ENCODE data around the gene VMP1. TPM values are rescaled to one million over a fixed set of nuclear protein-coding genes. Genes with fewer than 3 reads are reported as not detected.
"Not testable (repeated sequence)": the region's sequence is repeated elsewhere in the genome, so short reads cannot be mapped to it uniquely, and the experiment has no call there.

VMP1 gene
- total RNA-seq, 2 experiments from 2014 or later = 517 to 553 TPM

DNA sequence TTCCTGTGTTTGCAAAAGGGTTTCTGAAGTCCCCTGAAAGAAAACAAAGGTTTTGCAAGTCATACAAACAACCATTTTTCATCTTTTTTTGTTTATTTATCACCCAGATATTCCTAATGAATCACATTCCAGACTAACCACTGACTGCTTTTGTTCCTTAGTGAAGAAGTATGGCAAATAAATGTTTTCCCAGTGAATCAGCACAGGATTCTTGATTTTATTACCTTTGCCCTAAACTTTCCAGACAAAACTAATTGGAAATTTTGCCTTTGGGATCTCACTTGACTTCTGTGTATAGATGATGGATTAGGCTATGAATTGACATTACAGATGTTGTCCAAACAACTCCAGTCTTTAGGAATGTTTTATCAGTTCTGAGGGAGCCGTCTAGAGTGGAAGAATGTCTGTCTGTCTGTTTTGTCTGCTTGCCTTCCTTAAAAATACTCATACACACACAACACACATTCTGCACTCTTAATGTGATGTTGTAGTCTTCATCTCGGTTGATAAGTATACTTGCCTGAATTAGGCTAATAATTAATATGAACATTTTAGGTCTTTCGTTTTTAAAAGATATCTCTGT, 48.9 kb downstream of the VMP1 start:
- intact Hi-C loops (cut with micrococcal nuclease) = no loop called here
- peaks cover 77% of the 10 kb centered on the region for H3K4me1 Mint-ChIP-seq (ENCODE audit: low read depth)
- peak overlapping the region; percentile 97 for H3K27ac Mint-ChIP-seq
- POLR2A ChIA-PET = interaction anchor here (5.6 to 9.4 kb wide), 4 partner anchors 7 to 84 kb away, joined by 91 to 365 read pairs (median 306); no protein-coding TSS in a partner anchor
- no peak for DNase-seq
- peaks cover 7% of the 10 kb centered on the region for H3K9me3 Mint-ChIP-seq
- no peaks in the 10 kb centered on the region for H3K27me3 Mint-ChIP-seq
- H3K36me3 Mint-ChIP-seq = peaks cover 46% of the 10 kb centered on the region
- no peak overlapping the region for H3K4me3 Mint-ChIP-seq
- CTCF ChIA-PET = no interaction called here

DNA sequence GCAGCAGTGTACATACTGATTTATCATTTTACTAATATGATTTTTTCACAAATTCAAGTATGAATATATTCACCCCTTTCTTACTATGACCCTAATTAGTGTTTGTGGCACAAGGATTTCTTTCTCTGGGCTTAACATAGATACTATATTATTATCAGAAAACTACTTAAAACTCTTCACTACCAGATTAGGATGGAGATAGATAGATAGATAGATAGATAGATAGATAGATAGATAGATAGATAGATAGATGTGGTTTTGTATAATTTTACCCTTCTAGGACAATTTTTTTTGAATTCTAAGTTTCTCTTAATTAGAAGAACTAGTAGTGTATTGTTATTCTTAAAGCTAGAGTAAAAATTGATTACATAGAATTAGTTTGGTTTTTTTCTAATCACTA, 49.6 kb downstream of the VMP1 start:
- H3K27me3 Mint-ChIP-seq = no peaks in the 10 kb centered on the region
- intact Hi-C loops (cut with micrococcal nuclease) = no loop called here
- H3K4me1 Mint-ChIP-seq (ENCODE audit: low read depth) = peaks cover 78% of the 10 kb centered on the region
- ChIA-PET CTCF (no interaction called here), POLR2A (interaction anchor here (9.0 kb wide), 2 partner anchors 28 to 72 kb away, joined by 193 to 242 read pairs; no protein-coding TSS in a partner anchor)
- no peak for DNase-seq
- H3K27ac Mint-ChIP-seq = peak overlapping the region; percentile 97
- peaks cover 48% of the 10 kb centered on the region for H3K36me3 Mint-ChIP-seq
- H3K9me3 Mint-ChIP-seq = peaks cover 7% of the 10 kb centered on the region
- H3K4me3 Mint-ChIP-seq = no peak overlapping the region

DNA sequence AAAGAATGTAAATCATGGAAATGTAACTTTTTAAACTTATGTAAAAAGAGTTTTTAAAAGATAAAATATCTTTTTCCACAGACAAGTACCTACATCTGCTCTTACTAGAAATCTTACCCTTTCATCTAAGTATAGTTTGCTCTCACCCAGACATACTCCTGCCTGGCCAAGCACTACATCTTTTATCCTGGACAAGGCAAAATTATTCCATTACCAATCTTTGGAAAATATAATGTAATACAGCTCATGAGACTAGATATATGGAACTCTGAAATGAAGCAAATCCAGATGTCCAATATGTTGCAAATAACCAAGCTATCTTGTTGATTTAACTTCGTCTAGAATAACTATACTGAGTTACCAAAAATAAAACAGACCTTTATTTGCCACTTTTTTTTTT, 50.0 kb downstream of the VMP1 start:
- intact Hi-C loops (cut with micrococcal nuclease) = no loop called here
- CTCF ChIA-PET = interaction anchor here (0.7 kb wide), 1 partner anchor 25 kb away, joined by 3 read pairs; no protein-coding TSS in a partner anchor
- peak overlapping the region; percentile 89 for H3K27ac Mint-ChIP-seq
- peaks cover 47% of the 10 kb centered on the region for H3K36me3 Mint-ChIP-seq
- peaks cover 7% of the 10 kb centered on the region for H3K9me3 Mint-ChIP-seq
- peaks cover 74% of the 10 kb centered on the region for H3K4me1 Mint-ChIP-seq (ENCODE audit: low read depth)
- H3K27me3 Mint-ChIP-seq = no peaks in the 10 kb centered on the region
- DNase-seq = no peak
- H3K4me3 Mint-ChIP-seq = no peak overlapping the region
- POLR2A ChIA-PET = interaction anchor here (0.6 to 9.0 kb wide), 3 partner anchors 28 to 84 kb away, joined by 3 to 242 read pairs (median 193); no protein-coding TSS in a partner anchor

DNA sequence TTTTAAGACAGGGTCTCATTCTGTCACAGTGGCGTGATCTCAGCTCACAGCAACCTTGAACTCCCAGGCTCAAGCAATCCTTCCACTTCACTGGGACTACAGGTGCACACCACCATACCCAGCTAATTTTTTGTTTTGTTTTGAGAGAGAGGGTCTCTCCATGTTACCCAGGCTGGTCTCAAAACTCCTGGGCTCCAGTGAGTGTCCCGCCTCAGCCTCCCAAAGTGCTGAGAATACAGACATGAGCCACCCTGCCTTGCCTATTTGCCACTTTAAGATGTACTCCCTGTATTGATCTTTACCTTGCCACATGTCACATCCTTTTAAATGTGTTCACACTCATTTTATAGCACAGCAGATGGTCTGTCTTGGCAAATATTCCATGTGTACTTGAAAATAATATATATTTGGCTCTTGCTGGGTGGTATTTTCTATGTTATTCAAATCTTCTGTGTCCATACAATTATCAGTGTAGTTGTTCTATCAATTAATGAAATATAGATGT, 50.5 kb downstream of the VMP1 start:
- CTCF ChIA-PET = interaction anchor here (0.7 kb wide), 1 partner anchor 25 kb away, joined by 3 read pairs; no protein-coding TSS in a partner anchor
- Mint-ChIP-seq H3K27ac (peak overlapping the region; percentile 89), H3K36me3 (peaks cover 47% of the 10 kb centered on the region), H3K27me3 (no peaks in the 10 kb centered on the region), H3K4me1 (ENCODE audit: low read depth) (peaks cover 76% of the 10 kb centered on the region), H3K9me3 (peaks cover 7% of the 10 kb centered on the region), H3K4me3 (no peak overlapping the region)
- intact Hi-C loops (cut with micrococcal nuclease) = no loop called here
- POLR2A ChIA-PET = interaction anchor here (0.6 to 9.0 kb wide), 3 partner anchors 28 to 84 kb away, joined by 3 to 242 read pairs (median 193); no protein-coding TSS in a partner anchor
- no peak for DNase-seq

DNA sequence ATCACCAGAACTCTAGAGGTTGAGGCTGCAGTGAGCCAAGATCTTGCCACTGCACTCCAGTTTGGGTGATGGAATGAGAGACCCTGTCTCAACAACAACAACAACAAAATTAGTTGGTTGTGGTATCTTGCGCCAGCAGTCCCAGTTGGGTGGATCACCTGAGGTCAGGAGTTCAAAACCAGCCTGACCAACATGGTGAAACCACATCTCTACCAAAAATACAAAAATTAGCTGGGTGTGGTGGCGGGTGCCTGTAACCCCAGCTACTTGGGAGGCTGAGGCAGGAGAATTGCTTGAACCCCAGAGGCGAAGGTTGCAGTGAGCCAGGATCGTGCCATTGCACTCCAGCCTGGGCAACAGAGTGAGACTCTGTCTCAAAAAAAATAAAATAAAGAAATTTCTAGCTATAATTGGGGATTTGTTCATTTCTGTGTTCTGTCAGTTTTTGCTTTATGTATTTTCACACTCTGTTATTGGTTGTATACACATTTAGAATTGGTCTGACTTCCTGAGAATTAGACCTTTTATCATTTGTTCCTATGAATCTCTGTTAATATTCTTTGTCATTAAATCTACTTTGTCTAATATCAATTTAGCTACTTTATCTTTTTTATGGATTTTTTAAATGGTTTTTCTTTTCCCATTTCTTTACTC, 51.7 kb downstream of the VMP1 start:
- peaks cover 47% of the 10 kb centered on the region for H3K36me3 Mint-ChIP-seq
- peak overlapping the region; percentile 97 for H3K27ac Mint-ChIP-seq
- ChIA-PET CTCF (interaction anchor here (1.0 kb wide), 1 partner anchor 94 kb away, joined by 3 read pairs; no protein-coding TSS in a partner anchor), POLR2A (interaction anchor here (1.0 to 9.0 kb wide), 5 partner anchors 18 to 81 kb away, joined by 3 to 242 read pairs (median 192); partner anchors contain the start of genes PTRH2 and VMP1)
- DNase-seq; intact Hi-C loops (cut with micrococcal nuclease); H3K4me3 Mint-ChIP-seq; H3K27me3 Mint-ChIP-seq; H3K9me3 Mint-ChIP-seq: not testable (repeated sequence)
- H3K4me1 Mint-ChIP-seq (ENCODE audit: low read depth) = peaks cover 74% of the 10 kb centered on the region

DNA sequence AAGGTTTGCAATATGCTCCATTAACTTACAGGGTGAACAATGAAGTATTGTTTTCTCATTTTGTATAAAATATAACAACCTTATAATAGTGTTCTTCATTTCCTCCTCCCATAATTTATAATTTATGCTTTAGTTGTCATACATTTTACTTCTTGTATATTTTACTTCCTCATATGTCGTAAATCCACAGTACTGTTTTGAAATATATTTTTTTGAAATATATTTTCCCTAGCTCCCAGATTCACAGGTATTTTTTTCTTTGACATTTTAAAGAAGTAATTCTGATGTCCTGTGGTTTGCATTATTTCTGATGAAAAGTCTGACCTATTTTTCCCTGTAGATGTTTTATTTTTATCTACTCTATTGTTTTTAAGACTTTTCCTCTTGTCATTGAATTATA, 52.7 kb downstream of the VMP1 start:
- Mint-ChIP-seq H3K27me3 (no peaks in the 10 kb centered on the region), H3K36me3 (peaks cover 49% of the 10 kb centered on the region), H3K9me3 (peaks cover 7% of the 10 kb centered on the region), H3K27ac (peak overlapping the region; percentile 97), H3K4me3 (no peak overlapping the region), H3K4me1 (ENCODE audit: low read depth) (peaks cover 73% of the 10 kb centered on the region)
- DNase-seq = no peak
- intact Hi-C loops (cut with micrococcal nuclease) = no loop called here
- ChIA-PET CTCF (no interaction called here), POLR2A (interaction anchor here (0.8 to 9.0 kb wide), 5 partner anchors 16 to 80 kb away, joined by 4 to 242 read pairs (median 192); no protein-coding TSS in a partner anchor)

DNA sequence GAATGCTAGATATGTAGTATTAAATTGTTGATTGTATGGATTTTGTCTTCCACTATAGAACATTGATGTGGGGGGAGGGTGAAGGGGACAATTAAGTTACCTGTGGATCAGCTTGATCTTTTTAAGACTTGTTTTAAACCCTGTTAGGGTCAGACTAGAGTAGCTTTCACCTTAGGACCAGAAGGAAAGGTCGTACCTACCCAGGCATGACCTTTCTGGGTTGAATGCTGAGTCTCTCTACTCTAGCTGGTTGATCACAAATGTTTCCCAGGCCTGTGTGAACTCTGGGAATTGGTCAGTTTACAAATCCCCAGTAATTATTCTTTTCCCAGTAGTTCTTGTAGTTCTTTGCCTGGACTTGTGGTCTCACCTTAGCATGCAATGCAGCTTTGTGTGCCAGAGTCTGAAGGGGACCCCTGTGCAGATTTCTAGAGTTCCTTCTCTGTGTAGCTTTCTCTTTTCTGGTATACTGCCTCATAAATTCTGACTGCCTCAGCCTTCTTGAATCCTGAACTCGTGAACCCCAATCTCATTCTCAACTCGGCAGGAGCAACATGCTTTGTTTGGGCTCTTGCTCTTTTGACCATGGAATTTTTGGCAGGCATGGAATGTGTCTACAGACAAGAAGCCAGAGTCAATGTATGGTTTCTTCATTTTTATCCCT, 54.1 kb downstream of the VMP1 start:
- CTCF ChIA-PET = interaction anchor here (0.6 to 3.3 kb wide), 5 partner anchors 8 to 98 kb away, joined by 3 to 28 read pairs (median 3); no protein-coding TSS in a partner anchor
- H3K36me3 Mint-ChIP-seq = peaks cover 50% of the 10 kb centered on the region
- peak overlapping the region; percentile 97 for H3K27ac Mint-ChIP-seq
- H3K9me3 Mint-ChIP-seq = peaks cover 7% of the 10 kb centered on the region
- intact Hi-C loops (cut with micrococcal nuclease) = loop anchor here (1.0 kb wide), 3 partner anchors 7 to 68 kb away; no protein-coding TSS in a partner anchor
- POLR2A ChIA-PET = interaction anchor here (0.9 to 9.0 kb wide), 8 partner anchors 8 to 88 kb away, joined by 3 to 242 read pairs (median 51); no protein-coding TSS in a partner anchor
- H3K4me3 Mint-ChIP-seq = peak overlapping the region; percentile 66
- peaks cover 69% of the 10 kb centered on the region for H3K4me1 Mint-ChIP-seq (ENCODE audit: low read depth)
- no peak for DNase-seq
- no peaks in the 10 kb centered on the region for H3K27me3 Mint-ChIP-seq

DNA sequence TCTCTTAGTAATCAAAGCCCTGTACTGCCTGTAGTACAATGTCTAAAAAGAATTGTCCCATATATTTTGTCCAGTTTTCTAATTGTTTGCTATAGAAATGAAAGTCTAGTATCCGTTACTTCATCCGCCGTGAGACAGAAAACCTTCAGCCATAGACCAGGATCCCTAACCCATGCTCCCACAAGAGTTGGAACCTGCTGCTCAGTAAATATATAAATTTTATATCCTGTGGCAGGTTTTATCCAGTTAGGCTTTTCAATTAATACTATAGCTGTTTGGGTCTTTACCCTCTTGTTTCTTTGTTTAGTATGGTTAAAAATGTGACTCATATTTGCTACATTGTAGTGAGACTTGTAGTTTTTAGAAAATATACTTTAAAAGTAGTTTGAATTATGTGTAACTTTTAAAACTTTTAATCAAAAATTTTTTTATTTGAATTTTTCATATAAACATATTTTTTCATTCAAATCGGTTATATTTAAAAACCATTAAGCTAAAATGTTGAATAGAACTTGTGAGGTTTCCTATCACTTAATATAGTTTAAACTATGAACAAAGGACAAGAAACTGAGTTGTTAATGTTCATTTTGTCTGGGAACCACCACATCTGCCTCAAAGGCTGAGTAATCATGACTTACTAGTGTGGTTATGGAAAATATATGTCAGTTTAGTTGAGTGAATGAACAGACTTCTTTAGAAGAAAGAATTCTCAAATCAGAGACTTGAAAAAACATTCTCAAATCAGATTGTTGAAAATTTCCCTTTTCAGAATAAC, 54.8 kb downstream of the VMP1 start:
- Mint-ChIP-seq H3K9me3 (peaks cover 7% of the 10 kb centered on the region), H3K4me3 (peak overlapping the region; percentile 66), H3K27me3 (no peaks in the 10 kb centered on the region), H3K36me3 (peaks cover 52% of the 10 kb centered on the region), H3K4me1 (ENCODE audit: low read depth) (peaks cover 65% of the 10 kb centered on the region), H3K27ac (peak overlapping the region; percentile 97)
- POLR2A ChIA-PET = interaction anchor here (0.9 to 9.0 kb wide), 10 partner anchors 9 to 88 kb away, joined by 3 to 242 read pairs (median 10); partner anchors contain the start of genes PTRH2 and VMP1
- CTCF ChIA-PET = interaction anchor here (0.8 to 3.3 kb wide), 7 partner anchors 9 to 97 kb away, joined by 3 to 28 read pairs (median 5); no protein-coding TSS in a partner anchor
- intact Hi-C loops (cut with micrococcal nuclease) = loop anchor here (1.0 kb wide), 3 partner anchors 8 to 67 kb away; no protein-coding TSS in a partner anchor
- peak; percentile 24 for DNase-seq

DNA sequence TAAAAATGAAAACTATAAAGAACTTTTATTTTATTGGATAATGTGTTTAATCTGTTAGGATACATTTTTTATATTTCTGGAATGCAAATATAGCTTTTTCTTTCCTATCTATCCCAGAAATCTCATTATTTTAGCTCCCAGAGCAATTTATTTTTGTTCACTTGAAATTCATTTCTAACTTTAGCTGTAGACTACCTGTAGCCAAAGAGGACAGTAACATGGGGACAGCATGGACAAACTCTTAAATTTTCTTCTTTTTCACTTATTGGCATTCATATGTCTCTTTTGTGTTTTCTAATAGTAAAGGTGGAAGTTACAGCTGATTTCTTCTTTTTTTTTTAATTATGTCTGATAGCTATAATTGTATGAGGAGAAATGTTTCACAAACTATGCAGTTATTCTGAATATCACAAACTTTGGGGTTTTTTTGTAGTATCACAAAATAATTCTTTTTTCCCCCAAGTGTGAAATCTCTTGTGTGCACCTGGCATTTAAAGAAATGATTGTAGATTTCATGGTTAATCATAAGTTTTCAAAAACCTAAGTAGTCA, 55.4 kb downstream of the VMP1 start:
- H3K36me3 Mint-ChIP-seq = peaks cover 52% of the 10 kb centered on the region
- H3K27me3 Mint-ChIP-seq = no peaks in the 10 kb centered on the region
- H3K4me1 Mint-ChIP-seq (ENCODE audit: low read depth) = peaks cover 60% of the 10 kb centered on the region
- H3K27ac Mint-ChIP-seq = peak overlapping the region; percentile 97
- intact Hi-C loops (cut with micrococcal nuclease) = loop anchor here (1.0 kb wide), 3 partner anchors 9 to 66 kb away; no protein-coding TSS in a partner anchor
- H3K4me3 Mint-ChIP-seq = peak overlapping the region; percentile 48
- ChIA-PET POLR2A (interaction anchor here (0.9 to 9.0 kb wide), 10 partner anchors 10 to 87 kb away, joined by 3 to 242 read pairs (median 10); partner anchors contain the start of genes PTRH2 and VMP1), CTCF (interaction anchor here (0.8 to 3.3 kb wide), 6 partner anchors 10 to 91 kb away, joined by 4 to 28 read pairs (median 6); no protein-coding TSS in a partner anchor)
- H3K9me3 Mint-ChIP-seq = peaks cover 7% of the 10 kb centered on the region
- no peak for DNase-seq

DNA sequence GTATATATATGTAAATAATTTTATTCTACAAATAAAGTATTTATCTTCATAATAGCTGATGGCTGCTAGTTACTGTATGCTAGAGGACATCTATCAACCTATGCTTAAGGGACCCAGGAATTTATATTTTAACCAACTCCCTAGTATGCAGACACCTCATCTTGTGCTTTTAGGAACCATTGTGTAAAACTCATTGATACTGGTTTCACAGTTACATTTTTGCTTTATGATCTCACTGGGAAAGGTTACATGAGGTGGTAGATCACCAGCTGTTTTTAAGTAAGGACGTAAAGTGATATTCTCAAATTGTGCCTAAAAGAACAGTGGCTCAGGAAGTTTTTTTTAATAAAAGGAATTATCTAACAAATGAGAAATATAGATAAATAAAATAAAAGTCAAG, 56.4 kb downstream of the VMP1 start:
- H3K4me3 Mint-ChIP-seq = peak overlapping the region; percentile 36
- no peaks in the 10 kb centered on the region for H3K27me3 Mint-ChIP-seq
- intact Hi-C loops (cut with micrococcal nuclease) = no loop called here
- DNase-seq = no peak
- CTCF ChIA-PET = interaction anchor here (0.7 to 3.3 kb wide), 6 partner anchors 10 to 69 kb away, joined by 3 to 28 read pairs (median 4); no protein-coding TSS in a partner anchor
- POLR2A ChIA-PET = interaction anchor here (0.9 to 9.0 kb wide), 6 partner anchors 11 to 76 kb away, joined by 4 to 242 read pairs (median 142); no protein-coding TSS in a partner anchor
- H3K4me1 Mint-ChIP-seq (ENCODE audit: low read depth) = peaks cover 61% of the 10 kb centered on the region
- peaks cover 7% of the 10 kb centered on the region for H3K9me3 Mint-ChIP-seq
- peaks cover 52% of the 10 kb centered on the region for H3K36me3 Mint-ChIP-seq
- H3K27ac Mint-ChIP-seq = peak overlapping the region; percentile 97

All from activated CD4-positive, alpha-beta memory T cell treated with anti-CD3 and anti-CD28 coated beads for 36 hours (primary cell).